Fibroblast of skin of right biceps (primary cell): ENCODE data around the gene HMCN2.
"Not testable (repeated sequence)": the region's sequence is repeated elsewhere in the genome, so short reads cannot be mapped to it uniquely, and the experiment has no call there.

ENCODE experiments used
- DNase-seq: peaks from one replicate; pipeline ENCODE4 v3.0.0-alpha.2; 2013

Gene HMCN2

GRCh38 chr9:130421154-130421801 is 155.7 kb downstream of the HMCN2 start:
- no peak for DNase-seq

- DNase-seq, result peak; percentile 72
Observed at GRCh38 chr9:130421802-130422276, 156.3 kb downstream of the HMCN2 start.

GRCh38 chr9:130422546-130422945 is 157.0 kb downstream of the HMCN2 start:
- DNase-seq, result no peak

- no peak for DNase-seq
Observed at GRCh38 chr9:130423272-130423671, 157.7 kb downstream of the HMCN2 start.

GRCh38 chr9:130424595-130425454 is 159.3 kb downstream of the HMCN2 start:
- DNase-seq, result no peak

- no peak for DNase-seq
Observed at GRCh38 chr9:130425741-130426466, 160.3 kb downstream of the HMCN2 start.

- DNase-seq, result no peak
Observed at GRCh38 chr9:130426467-130426773, 160.9 kb downstream of the HMCN2 start.

- DNase-seq, result peak; percentile 71
Observed at GRCh38 chr9:130426883-130427282, 161.3 kb downstream of the HMCN2 start.

GRCh38 chr9:130427326-130427725 is 161.8 kb downstream of the HMCN2 start:
- DNase-seq, result no peak

GRCh38 chr9:130428086-130428665 is 162.6 kb downstream of the HMCN2 start:
- no peak for DNase-seq

- no peak for DNase-seq
Observed at GRCh38 chr9:130429381-130429780, 163.8 kb downstream of the HMCN2 start.

- DNase-seq, result no peak
Observed at GRCh38 chr9:130429831-130430230, 164.3 kb downstream of the HMCN2 start.

- no peak for DNase-seq
Observed at GRCh38 chr9:130430232-130430631, 164.7 kb downstream of the HMCN2 start.

GRCh38 chr9:130430734-130431535 is 165.4 kb downstream of the HMCN2 start:
- no peak for DNase-seq

GRCh38 chr9:130431536-130432303 is 166.2 kb downstream of the HMCN2 start:
- DNase-seq, result no peak

GRCh38 chr9:130432362-130432761 is 166.8 kb downstream of the HMCN2 start:
- no peak for DNase-seq

GRCh38 chr9:130432796-130433167 is 167.2 kb downstream of the HMCN2 start:
- DNase-seq, result no peak

GRCh38 chr9:130433168-130433946 is 167.8 kb downstream of the HMCN2 start:
- DNase-seq, result peak; percentile 52

- DNase-seq, result no peak
Observed at GRCh38 chr9:130433947-130434262, 168.3 kb downstream of the HMCN2 start.

GRCh38 chr9:130434656-130435055 is 169.1 kb downstream of the HMCN2 start:
- not testable (repeated sequence) for DNase-seq
